ENCODE results near the gene ARIH2. TPM values are rescaled to one million over a fixed set of nuclear protein-coding genes. Genes with fewer than 3 reads are reported as not detected.
"Not testable (repeated sequence)": the region's sequence is repeated elsewhere in the genome, so short reads cannot be mapped to it uniquely, and the experiment has no call there.

Gene ARIH2
- total RNA-seq, 2 experiments from 2014 or later = 126 TPM

DNA sequence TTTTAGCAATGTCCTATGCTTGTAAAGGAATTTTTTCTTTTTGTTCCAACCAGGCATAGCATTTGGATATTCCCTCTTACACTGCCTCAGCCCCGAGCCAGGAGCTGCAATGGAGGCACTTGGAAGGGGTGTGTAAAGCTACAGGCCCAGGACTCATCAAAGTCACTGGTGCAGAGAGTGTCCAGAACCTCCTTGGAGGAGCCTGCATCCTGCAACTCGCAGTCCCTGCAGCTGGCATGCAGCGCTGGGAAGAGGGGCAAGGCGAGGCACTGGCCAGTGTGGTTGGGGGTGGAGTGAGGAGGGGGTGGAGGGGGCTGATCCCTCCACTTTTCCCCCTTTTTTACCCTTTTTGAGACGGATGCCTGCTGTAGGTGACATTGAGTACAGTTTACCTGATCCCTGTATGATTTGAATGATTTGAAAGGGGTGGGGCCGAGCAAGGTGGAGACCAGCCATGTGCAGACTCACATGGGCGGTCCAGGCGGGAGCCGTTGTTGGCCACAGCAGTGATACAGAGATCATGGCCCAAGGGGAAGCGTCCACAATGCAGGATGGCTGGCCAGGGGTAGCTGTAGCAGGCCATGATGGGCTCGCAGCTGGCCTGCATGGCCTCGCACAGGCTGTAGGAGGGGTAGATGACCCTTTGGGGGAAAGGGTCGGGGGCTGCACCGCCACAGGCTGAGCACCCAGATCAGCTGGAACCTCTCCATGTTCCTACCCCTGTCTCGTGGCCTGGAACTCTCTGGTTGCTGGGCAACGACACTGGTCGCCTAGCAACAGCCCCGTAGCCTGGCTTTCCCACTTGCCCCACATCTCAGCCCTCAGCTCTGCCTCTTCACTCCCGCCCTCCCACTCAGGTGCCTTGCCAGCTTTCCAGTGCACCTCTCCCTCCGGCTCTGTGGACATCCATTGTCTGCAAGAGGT is 79.3 kb downstream of the ARIH2 start:
- no peaks in the 10 kb centered on the region for H3K27me3 Mint-ChIP-seq
- H3K9me3 Mint-ChIP-seq = no peaks in the 10 kb centered on the region
- peaks cover 14% of the 10 kb centered on the region for H3K4me1 Mint-ChIP-seq
- H3K36me3 Mint-ChIP-seq = peaks cover 2% of the 10 kb centered on the region
- no peak for DNase-seq
- no peak overlapping the region for H3K27ac Mint-ChIP-seq
- no peak overlapping the region for H3K4me3 Mint-ChIP-seq

DNA sequence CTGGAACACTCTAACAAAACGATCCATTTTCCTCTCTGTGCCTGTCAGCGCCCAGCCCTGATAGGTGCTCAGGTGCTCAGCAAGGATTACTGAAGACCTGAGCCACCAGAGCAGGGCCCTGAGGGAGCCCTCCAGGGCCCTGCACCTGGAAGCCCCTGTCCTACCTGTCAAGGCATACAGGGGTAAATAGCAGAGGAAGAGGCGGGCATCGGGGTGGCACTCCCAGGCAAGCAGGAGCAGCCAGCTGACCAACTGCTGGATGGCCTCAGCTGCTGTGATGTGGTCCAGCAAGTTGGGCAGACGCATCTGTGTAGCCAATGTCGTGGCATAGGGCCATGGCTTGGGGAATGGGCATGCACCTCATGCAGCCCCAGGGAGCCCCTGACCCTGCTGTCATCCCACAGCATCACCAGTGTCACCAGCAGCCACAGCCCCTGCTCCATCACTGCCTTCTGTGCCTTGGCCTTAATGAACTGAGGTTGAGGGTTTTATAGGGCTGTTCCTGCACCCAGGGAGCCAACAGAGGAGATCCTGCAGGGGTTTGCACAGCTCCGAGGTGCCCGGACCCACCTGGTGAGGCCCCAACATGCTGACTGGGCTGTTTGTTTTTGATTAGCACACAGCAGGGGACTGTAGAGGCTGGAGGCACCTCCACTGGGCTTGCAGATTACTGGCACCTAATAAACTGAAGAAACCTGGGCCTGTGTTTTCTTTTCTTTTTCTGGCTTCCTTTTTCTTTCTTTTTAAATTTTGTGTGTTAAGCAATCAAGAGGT is 80.6 kb downstream of the ARIH2 start:
- H3K27me3 Mint-ChIP-seq = no peaks in the 10 kb centered on the region
- H3K4me3 Mint-ChIP-seq = no peak overlapping the region
- no peaks in the 10 kb centered on the region for H3K9me3 Mint-ChIP-seq
- DNase-seq = no peak
- peaks cover 6% of the 10 kb centered on the region for H3K4me1 Mint-ChIP-seq
- no peaks in the 10 kb centered on the region for H3K36me3 Mint-ChIP-seq
- no peak overlapping the region for H3K27ac Mint-ChIP-seq

DNA sequence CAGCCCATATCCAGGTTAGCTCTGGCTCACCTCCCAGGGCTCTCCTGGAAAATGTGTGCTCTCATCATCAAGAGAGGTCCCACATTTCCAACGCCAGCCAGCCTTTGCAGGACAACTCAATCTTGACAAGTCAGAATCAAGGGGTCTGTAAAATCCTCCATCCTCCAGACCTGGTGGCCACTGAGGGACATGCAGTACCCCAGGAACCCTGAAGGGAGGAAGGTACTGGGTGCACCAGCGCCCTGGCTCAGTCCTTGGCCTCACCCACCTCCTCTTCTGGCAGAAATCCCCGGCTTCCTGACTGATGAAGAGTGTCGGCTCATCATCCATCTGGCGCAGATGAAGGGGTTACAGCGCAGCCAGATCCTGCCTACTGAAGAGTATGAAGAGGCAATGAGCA is 82.5 kb downstream of the ARIH2 start:
- Mint-ChIP-seq H3K27ac (no peak overlapping the region), H3K9me3 (no peaks in the 10 kb centered on the region), H3K4me3 (no peak overlapping the region), H3K4me1 (peaks cover under 1% of the 10 kb centered on the region), H3K27me3 (no peaks in the 10 kb centered on the region), H3K36me3 (no peaks in the 10 kb centered on the region)
- no peak for DNase-seq

DNA sequence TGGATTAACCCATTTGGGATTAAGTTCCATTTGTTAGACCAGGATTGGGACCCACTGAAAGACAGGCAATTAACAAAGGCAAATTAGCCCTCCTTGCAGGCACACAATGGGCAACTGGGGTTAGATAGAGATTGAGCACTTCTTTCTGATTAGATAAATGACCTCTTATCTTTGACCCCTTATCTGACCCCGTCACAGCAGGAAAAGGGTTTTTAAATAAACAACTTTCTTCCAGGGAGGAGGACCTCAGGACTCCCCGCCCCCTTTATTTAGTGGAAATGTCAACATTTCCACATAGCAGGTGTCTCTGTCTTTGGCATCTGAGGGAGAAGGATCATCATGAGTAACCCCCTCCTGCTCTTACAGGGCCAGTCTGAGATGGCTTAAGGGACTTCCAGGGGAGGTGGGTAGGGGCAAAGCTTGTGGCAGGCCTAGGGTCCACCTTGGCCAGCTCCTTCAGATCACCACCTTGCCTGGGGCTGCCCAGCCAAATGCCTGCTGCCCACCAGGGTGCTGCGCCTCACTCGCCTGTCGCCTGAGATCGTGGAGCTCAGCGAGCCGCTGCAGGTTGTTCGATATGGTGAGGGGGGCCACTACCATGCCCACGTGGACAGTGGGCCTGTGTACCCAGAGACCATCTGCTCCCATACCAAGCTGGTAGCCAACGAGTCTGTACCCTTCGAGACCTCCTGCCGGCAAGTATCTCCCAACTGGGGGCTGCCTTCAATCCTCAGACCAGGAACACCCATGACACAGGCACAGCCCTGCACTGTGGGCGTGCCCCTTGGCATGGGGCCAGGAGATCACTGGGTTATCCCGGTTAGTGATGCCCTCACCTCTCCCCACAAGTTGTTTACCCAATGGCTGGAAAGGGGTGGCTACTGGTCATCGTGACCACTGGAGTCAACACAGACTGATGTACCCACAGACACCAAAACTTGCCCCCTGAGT is 86.0 kb downstream of the ARIH2 start:
- Mint-ChIP-seq H3K27me3 (peaks cover 3% of the 10 kb centered on the region), H3K36me3 (peaks cover 14% of the 10 kb centered on the region), H3K27ac (no peak overlapping the region), H3K9me3 (no peaks in the 10 kb centered on the region), H3K4me3 (no peak overlapping the region), H3K4me1 (peaks cover 19% of the 10 kb centered on the region)
- no peak for DNase-seq

GRCh38 chr3:49005303-49005680 is 86.7 kb downstream of the ARIH2 start:
- Mint-ChIP-seq H3K4me3 (no peak overlapping the region), H3K36me3 (peaks cover 14% of the 10 kb centered on the region), H3K27me3 (peaks cover 3% of the 10 kb centered on the region), H3K4me1 (peaks cover 21% of the 10 kb centered on the region), H3K9me3 (no peaks in the 10 kb centered on the region), H3K27ac (no peak overlapping the region)
- no peak for DNase-seq

DNA sequence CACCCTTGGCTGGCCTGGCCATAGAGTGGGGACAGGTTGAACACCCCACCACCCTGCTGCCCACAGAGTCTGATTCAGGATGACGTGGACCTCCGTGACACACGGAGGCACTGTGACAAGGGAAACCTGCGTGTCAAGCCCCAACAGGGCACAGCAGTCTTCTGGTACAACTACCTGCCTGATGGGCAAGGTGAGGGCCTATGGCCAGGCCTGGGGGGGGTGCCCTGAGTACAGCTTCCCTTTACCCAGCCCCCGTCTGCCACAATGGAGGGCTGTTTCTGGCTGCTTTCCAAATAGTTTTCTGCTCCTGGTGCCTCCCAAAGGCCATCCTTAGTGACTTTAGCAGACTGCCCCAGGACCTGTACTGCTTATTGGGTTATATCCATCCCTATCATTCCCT is 87.4 kb downstream of the ARIH2 start:
- peak overlapping the region; percentile 99 for H3K4me3 Mint-ChIP-seq
- H3K27ac Mint-ChIP-seq = no peak overlapping the region
- peaks cover 3% of the 10 kb centered on the region for H3K27me3 Mint-ChIP-seq

GRCh38 chr3:49006408-49007067 is 87.9 kb downstream of the ARIH2 start:
- H3K36me3 Mint-ChIP-seq = peaks cover 14% of the 10 kb centered on the region
- peaks cover 3% of the 10 kb centered on the region for H3K27me3 Mint-ChIP-seq
- H3K4me1 Mint-ChIP-seq = peaks cover 21% of the 10 kb centered on the region
- H3K9me3 Mint-ChIP-seq = no peaks in the 10 kb centered on the region
- peak overlapping the region; percentile 99 for H3K4me3 Mint-ChIP-seq
- H3K27ac Mint-ChIP-seq = peak overlapping the region; percentile 100
- no peak for DNase-seq

More for the DNA sequence above, 87.4 kb downstream of the ARIH2 start:
- H3K4me1 Mint-ChIP-seq = peaks cover 21% of the 10 kb centered on the region
- peaks cover 14% of the 10 kb centered on the region for H3K36me3 Mint-ChIP-seq
- no peak for DNase-seq
- H3K9me3 Mint-ChIP-seq = no peaks in the 10 kb centered on the region

DNA sequence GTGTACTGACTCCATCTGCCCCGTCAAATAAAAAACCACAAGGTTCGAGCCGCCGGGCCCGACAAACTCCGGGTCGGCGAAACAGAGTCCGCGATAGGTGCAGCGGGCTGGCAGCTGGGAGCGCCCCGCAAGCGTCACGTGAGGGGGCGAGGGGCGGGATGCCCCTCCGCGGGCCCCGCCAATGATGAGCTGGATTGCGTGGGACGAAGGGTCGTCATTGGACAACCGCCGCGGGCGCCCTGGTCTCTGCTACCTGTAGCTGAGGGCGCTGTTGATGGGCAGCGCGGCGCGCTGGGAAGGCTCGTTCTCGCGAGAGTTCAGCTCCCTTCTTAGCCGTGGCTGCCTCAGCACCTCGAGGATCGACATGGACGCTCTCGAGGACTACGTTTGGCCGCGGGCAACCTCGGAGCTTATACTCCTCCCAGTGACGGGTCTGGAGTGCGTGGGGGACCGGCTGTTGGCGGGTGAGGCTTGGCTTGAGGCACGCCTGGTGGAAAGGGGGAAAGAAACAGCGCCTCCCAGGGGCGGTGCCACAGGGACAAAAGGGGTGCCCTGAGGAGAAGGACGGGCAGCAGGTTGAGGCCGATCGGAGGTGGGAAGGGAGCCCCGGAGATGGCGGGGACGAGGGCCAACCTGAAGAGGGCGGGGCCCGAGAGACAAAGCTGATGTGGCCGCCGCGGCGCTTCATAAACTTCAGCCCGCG is 88.6 kb downstream of the ARIH2 start, which contains the start of gene WDR6:
TSS of gene WDR6 (plus strand) at position 324 of the 703 bp plus-strand sequence. CDS start at position 365, 41 bp downstream.
- Mint-ChIP-seq H3K27ac (peak within 1 kb of the TSS; percentile 100), H3K9me3 (no peaks in the 10 kb centered on the region), H3K36me3 (peaks cover 14% of the 10 kb centered on the region), H3K27me3 (peaks cover 3% of the 10 kb centered on the region), H3K4me3 (peak within 1 kb of the TSS; percentile 99), H3K4me1 (peaks cover 26% of the 10 kb centered on the region)
- DNase-seq = peak; percentile 99

DNA sequence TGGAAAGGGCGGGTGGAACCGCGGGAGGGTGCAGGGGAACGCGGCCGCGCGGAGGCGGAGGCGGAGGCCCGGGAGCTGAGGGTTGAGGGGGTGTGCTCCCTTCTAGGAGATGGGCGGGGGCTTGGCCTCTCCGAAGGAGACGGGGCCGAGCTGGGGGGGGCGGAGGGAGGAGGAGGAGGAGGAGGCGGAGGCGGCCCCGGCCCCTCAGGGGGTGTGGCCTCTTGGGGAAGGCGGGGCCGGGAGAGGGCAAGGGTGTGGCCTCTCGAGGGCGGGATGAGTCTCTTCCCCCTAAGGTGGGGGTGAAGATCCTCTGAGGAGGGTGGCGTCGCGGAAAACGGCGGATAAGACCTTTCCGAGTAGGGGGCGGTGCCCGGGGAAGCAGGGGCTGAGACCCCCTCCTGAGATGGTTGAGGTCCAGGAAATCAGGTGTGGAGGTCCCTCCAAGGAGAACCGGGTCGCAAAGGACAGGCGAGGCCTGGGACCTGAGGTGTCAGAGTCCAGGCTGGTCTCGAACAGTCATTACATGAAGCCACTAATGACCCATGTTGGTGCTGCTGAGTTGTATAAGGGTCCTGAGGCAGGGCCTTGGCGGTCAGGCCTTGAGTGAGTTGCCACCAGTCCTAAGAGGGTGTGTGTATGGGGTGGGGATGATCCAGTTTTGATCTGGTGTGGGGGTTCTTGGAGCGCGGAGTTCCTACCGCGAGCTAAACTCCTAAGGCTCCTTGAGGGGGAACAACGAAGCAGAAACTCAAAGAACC is 89.3 kb downstream of the ARIH2 start:
- H3K36me3 Mint-ChIP-seq = peaks cover 14% of the 10 kb centered on the region
- peak overlapping the region; percentile 100 for H3K27ac Mint-ChIP-seq
- peak overlapping the region; percentile 99 for H3K4me3 Mint-ChIP-seq
- peak; percentile 89 for DNase-seq
- peaks cover 3% of the 10 kb centered on the region for H3K27me3 Mint-ChIP-seq
- no peaks in the 10 kb centered on the region for H3K9me3 Mint-ChIP-seq
- peaks cover 28% of the 10 kb centered on the region for H3K4me1 Mint-ChIP-seq

DNA sequence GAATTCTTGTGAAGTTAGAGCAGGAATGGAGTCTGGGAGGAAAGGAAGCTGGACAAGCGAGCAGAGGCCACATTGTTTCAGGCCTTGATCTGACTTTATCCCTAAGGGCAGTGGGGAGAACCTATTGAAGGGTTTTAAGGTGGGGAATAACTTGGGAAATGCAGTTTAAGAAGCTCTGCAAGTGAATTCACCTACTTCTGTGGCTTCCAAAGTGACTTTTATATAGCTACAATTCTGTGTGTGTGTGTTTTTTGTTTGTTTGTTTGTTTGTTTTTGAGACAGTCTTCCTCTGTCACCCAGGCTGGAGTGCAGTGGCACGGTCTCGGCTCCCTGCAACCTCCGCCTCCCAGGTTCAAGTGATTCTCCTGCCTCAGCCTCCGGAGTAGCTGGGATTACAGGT is 90.0 kb downstream of the ARIH2 start:
- H3K36me3 Mint-ChIP-seq = peaks cover 14% of the 10 kb centered on the region
- peaks cover 28% of the 10 kb centered on the region for H3K4me1 Mint-ChIP-seq
- not testable (repeated sequence) for H3K27me3 Mint-ChIP-seq, DNase-seq, H3K9me3 Mint-ChIP-seq
- peak overlapping the region; percentile 100 for H3K27ac Mint-ChIP-seq
- H3K4me3 Mint-ChIP-seq = peak overlapping the region; percentile 99

GRCh38 chr3:49009396-49009795 is 90.8 kb downstream of the ARIH2 start:
- no peaks in the 10 kb centered on the region for H3K9me3 Mint-ChIP-seq
- H3K36me3 Mint-ChIP-seq = peaks cover 14% of the 10 kb centered on the region
- peak overlapping the region; percentile 99 for H3K4me3 Mint-ChIP-seq
- DNase-seq = no peak
- H3K27ac Mint-ChIP-seq = peak overlapping the region; percentile 48
- peaks cover 3% of the 10 kb centered on the region for H3K27me3 Mint-ChIP-seq
- H3K4me1 Mint-ChIP-seq = peaks cover 28% of the 10 kb centered on the region

- Mint-ChIP-seq H3K4me3 (no peak overlapping the region), H3K27me3 (no peaks in the 10 kb centered on the region), H3K27ac (no peak overlapping the region), H3K36me3 (peaks cover 18% of the 10 kb centered on the region), H3K9me3 (no peaks in the 10 kb centered on the region), H3K4me1 (peaks cover 23% of the 10 kb centered on the region)
- DNase-seq = no peak
These were observed 93.9 kb downstream of the ARIH2 start for GRCh38 chr3:49012441-49013017.
